HG02678 (cell line): ENCODE measurements around the gene ALDH1A2.
"Not testable (repeated sequence)": the region's sequence is repeated elsewhere in the genome, so short reads cannot be mapped to it uniquely, and the experiment has no call there.

Experiments
- ATAC-seq: cut with Tn5 transposase; IDR thresholded peaks from one replicate; pipeline ENCODE4 v1.9.1; 2021; ENCODE audit warnings: mild to moderate bottlenecking, moderate library complexity; ENCODE audit not compliant: unreplicated experiment

The ALDH1A2 gene

DNA sequence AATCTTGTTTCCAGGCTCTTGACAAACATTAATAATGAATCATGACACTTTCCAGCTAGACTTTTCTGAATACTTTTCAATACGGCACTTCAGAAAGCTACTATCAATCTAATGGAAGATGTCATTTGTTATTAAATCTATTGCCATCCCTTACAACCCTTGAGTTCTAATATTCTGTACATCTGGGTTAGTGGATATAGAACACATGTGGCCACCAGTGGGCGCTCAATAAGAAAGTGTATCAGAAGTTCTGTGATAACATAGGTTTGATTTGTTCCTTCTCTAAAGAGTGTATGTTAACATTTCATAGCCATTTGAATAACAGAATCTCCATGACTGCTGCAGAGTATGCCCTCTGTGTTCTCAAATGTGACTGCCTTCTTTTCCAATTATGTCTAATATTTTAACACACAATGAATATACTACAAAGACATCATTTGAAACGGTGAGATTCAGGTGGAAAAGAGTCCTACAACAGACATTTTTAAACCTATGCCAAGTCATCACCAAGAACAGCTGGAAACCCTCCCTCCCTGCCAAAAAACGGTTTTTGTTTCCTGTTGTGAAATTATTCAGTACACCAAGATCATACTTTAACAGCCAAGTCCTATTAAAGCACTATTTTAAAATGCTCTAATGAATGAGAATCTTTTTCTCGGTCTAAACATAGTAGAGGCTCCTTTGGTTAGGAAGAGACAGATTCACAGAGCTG is 22.2 kb downstream of the ALDH1A2 start:
- no peak for ATAC-seq

DNA sequence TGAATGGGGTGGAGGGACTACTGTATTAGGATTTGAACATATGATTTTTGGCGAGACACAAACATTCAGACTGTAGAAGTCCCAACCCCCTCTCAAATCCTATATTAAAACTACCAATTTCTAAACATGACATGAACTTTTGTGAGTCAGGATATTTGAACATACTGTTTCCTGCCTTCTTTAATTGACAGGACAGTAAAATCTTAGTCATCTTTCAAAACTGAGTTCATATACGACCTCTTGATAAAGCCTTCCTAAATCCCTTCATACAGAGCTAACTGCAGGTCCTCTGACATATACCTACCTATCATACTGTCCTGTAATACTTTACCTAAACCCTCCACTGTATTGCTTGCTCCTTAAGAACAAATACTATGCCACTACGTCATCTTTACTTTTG is 23.5 kb downstream of the ALDH1A2 start:
- ATAC-seq: no peak

DNA sequence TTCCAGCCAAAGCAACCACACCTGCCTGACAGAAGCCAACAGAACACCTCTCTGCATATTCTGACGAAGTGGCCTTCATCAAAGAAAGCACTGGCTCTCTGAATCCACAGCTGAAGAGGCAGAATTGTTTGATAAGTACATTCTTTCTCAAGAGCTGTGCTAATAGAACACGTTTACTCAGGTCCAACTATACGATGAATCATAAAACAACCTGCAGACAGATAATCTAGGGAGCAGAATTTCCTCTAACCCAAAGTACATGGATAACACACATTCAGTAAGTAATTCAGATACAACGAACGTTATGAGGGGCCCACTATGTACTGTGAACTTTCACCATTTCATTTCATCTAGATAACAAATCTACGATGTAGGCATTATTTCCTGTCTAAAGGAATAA is 25.4 kb downstream of the ALDH1A2 start:
- ATAC-seq: no peak

- ATAC-seq: no peak
Observed at GRCh38 chr15:58039079-58040035, 26.2 kb downstream of the ALDH1A2 start.

GRCh38 chr15:58038426-58039078 is 27.0 kb downstream of the ALDH1A2 start:
- no peak for ATAC-seq

DNA sequence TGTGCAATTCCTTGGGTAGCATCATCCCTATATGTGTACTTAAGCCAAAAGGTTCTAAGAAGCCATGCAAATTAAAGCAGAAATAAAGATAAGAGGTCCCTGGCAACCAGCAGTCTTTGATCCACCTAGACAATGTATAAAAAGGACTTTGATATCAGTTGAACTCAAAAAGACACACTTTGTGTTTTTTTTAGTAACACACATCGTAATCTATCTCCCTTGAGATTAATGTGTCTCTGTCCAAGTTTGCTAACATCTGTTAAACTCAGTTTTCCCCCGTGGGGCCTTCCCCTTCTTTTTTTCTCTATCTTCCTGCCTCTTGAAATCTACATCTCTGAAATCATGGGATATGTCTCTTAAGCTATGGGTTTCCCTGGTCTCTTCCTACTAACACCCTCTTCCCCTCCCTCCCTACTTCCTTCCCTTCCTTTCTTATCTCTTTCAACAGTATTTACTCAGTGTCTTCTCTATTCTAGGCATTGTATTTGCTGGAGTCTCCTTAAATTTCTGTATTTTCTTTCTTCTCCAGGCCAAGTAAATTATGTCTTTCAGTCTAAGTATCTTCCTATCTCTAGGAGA is 27.7 kb downstream of the ALDH1A2 start:
- no peak for ATAC-seq

DNA sequence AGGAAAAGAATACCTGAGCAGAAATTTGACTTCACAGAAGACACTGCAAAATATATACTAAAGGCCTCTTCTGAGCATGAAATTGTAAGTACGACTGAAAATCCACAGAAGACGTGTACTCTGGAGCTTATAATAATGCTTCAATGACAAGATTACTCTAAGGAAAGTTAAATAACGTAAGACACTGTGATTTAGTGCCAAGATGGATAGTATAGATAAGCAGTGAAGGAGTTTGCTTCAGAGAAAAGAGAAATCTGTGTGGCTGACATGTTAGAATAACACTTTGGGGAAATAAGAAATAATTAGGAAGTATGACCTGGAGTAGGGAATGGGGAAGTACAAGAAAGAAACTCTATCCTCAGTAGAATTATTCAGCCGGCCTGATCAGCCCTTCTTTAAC is 28.9 kb downstream of the ALDH1A2 start:
- no peak for ATAC-seq

GRCh38 chr15:58028392-58028791 is 37.1 kb downstream of the ALDH1A2 start:
- ATAC-seq: not testable (repeated sequence)

DNA sequence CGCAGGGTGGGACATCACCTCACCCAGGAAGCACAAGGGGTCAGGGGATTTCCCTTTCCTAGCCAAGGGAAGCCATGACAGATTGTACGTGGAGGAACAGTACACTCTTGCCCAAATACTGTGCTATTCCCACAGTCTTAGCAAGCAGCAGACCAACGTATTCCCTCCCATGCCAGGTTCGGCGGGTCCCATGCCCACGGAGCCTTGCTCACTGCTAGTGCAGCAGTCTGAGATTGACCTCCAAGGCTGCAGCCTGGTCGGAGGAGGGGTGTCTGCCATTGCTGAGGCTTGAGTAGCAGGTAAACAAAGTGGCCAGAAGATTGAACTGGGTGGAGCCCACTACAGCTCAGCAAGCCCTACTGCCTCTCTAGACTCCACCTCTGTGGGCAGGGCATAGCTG is 39.0 kb downstream of the ALDH1A2 start:
- no peak for ATAC-seq

GRCh38 chr15:58026051-58026450 is 39.5 kb downstream of the ALDH1A2 start:
- ATAC-seq: no peak

DNA sequence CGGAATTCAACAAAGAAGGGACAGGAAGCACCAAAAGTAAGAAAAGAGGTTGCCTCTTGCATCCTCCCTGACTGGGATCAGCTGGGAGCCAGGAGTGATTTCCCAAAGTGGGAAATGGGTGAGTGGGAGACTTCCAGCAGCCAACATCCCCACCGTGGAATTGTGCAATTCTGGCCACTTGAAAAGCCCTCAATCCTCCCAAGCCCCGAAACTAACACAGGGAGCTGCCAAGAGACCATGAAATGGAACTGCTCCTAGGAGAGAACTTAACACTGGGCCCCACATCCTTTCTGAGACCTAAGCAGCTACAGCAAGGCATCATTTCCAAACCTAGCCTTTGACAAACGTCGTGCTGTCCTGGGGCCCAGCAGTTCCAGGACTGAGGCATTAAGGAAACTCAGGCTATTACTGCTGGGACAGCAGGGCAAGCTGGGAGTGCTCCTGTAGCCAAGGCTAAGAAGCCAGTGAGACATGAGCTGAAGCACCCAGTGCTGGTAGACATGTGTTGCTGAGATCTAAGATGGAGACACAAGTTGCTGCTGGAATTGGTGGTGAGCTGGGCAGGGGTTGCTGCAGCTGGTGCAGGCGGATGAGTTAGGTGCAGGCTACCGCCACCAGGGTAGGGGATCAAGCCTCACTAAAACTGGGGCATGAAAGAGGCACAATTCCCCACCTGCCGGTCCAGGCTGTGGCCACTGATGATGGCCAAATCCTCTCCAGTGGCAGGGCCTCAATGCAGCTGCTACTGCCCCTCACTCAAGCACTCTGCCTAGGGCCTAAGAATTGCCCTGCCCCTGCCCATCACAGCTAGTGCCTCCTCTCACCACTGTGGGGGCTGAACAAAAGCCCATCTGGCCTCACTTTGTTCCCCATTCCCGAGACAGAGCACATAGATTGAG is 43.9 kb downstream of the ALDH1A2 start:
- ATAC-seq: no peak

- no peak for ATAC-seq
Observed at GRCh38 chr15:58019503-58020376, 45.8 kb downstream of the ALDH1A2 start.

DNA sequence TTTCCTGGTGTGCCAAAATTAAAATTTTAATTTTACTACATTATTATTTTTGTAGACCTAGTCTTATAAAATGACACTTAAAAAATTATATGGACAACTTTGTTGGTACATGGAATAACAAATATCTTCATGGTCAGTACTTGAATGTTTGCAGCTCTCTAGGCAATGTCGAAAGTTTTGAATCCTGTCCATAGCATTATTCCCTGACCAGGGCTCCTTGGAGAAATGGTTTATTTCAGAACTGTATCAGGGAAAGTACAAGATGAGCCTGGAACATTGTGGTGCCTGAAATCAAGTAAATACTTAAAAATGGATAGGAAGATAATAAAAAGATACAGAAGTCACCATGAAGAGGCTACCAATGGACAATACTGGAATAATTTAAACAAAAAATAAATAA is 47.6 kb downstream of the ALDH1A2 start:
- no peak for ATAC-seq

DNA sequence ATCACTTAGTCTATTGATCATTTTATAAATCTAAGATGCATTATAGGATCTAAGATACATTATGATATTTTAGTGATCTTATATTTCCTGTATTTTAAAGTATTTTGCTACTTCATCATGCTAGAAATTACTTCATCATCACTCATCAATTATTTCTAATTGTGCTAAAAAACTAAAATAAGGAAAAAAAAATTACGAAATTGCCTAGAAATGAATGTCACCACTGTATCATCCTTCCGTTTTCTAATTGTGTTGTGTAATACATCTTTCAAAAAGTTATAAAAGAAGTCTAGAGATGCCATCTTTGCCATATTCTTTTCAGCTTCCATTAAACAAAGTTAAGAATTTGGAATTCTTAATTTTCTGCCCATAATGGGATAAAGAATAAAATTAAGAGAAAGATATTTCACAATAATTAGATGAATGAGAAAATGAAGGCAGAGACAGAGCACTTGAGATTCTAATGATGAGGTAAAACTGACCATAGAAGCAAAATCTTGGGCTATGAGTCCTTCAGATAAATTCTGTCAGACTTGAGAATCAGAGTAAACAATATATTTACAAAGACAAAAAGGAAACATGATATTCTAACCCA is 48.8 kb downstream of the ALDH1A2 start:
- no peak for ATAC-seq

GRCh38 chr15:58015565-58015964 is 49.9 kb downstream of the ALDH1A2 start:
- no peak for ATAC-seq

GRCh38 chr15:58014470-58014869 is 51.0 kb downstream of the ALDH1A2 start:
- ATAC-seq: no peak

- ATAC-seq: no peak
Observed at GRCh38 chr15:58014040-58014439, 51.5 kb downstream of the ALDH1A2 start.

GRCh38 chr15:58010983-58011382 is 54.5 kb downstream of the ALDH1A2 start:
- ATAC-seq: no peak

- no peak for ATAC-seq
Observed at GRCh38 chr15:58003810-58004209, 61.7 kb downstream of the ALDH1A2 start.
